HG03342 (cell line): ENCODE measurements around the gene NUAK1.
"Not testable (repeated sequence)": the region's sequence is repeated elsewhere in the genome, so short reads cannot be mapped to it uniquely, and the experiment has no call there.

ENCODE experiments used
- ATAC-seq: cut with Tn5 transposase; IDR thresholded peaks from one replicate; pipeline ENCODE4 v1.9.1; 2021; ENCODE audit warnings: mild to moderate bottlenecking, moderate library complexity; ENCODE audit not compliant: unreplicated experiment

Gene NUAK1

GRCh38 chr12:106039646-106040404 is 98.9 kb downstream of the NUAK1 start:
- ATAC-seq = no peak

GRCh38 chr12:106039242-106039641 is 99.5 kb downstream of the NUAK1 start:
- ATAC-seq = no peak

GRCh38 chr12:106037524-106038298 is 101.0 kb downstream of the NUAK1 start:
- ATAC-seq = no peak

- no peak for ATAC-seq
These were observed 103.3 kb downstream of the NUAK1 start for GRCh38 chr12:106035421-106035820.

- no peak for ATAC-seq
These were observed 104.4 kb downstream of the NUAK1 start for GRCh38 chr12:106034316-106034715.

GRCh38 chr12:106033161-106033675 is 105.5 kb downstream of the NUAK1 start:
- ATAC-seq = no peak

- no peak for ATAC-seq
These were observed 106.2 kb downstream of the NUAK1 start for GRCh38 chr12:106032623-106032925.

- no peak for ATAC-seq
These were observed 106.8 kb downstream of the NUAK1 start for GRCh38 chr12:106031761-106032622.

- peak; percentile 55 for ATAC-seq
These were observed 108.3 kb downstream of the NUAK1 start for GRCh38 chr12:106030210-106031071.

GRCh38 chr12:106029532-106029931 is 109.2 kb downstream of the NUAK1 start:
- no peak for ATAC-seq

- ATAC-seq = no peak
These were observed 110.8 kb downstream of the NUAK1 start for GRCh38 chr12:106027911-106028310.

- no peak for ATAC-seq
These were observed 111.5 kb downstream of the NUAK1 start for GRCh38 chr12:106027286-106027685.

- no peak for ATAC-seq
These were observed 113.6 kb downstream of the NUAK1 start for GRCh38 chr12:106025129-106025528.

- no peak for ATAC-seq
These were observed 115.7 kb downstream of the NUAK1 start for GRCh38 chr12:106023039-106023438.

- no peak for ATAC-seq
These were observed 116.2 kb downstream of the NUAK1 start for GRCh38 chr12:106022568-106023012.

- no peak for ATAC-seq
These were observed 117.2 kb downstream of the NUAK1 start for GRCh38 chr12:106021516-106021915.

- ATAC-seq = no peak
These were observed 118.0 kb downstream of the NUAK1 start for GRCh38 chr12:106020736-106021135.

- ATAC-seq = no peak
These were observed 119.6 kb downstream of the NUAK1 start for GRCh38 chr12:106019144-106019543.

- no peak for ATAC-seq
These were observed 120.5 kb downstream of the NUAK1 start for GRCh38 chr12:106018286-106018685.

- ATAC-seq = not testable (repeated sequence)
These were observed 122.0 kb downstream of the NUAK1 start for GRCh38 chr12:106016601-106017278.
